Heart left ventricle (tissue), 16 donors: Measurements from ENCODE around the gene COL2A1. TPM values are rescaled to one million over a fixed set of nuclear protein-coding genes. Genes with fewer than 3 reads are reported as not detected.

ENCODE experiments used
- ATAC-seq, 4 donors: fragments of 200-7000 bp; cut with Tn5 transposase; one replicate each; pipeline ENCODE4 v1.9.1; 2020 to 2022; ENCODE audit warnings: moderate library complexity in 4 of 4, mild to moderate bottlenecking in 3 of 4, moderate number of reproducible peaks in 1 of 4
- DNase-seq, 5 donors: peaks; one replicate each; pipeline ENCODE4 v3.0.0-alpha.2; 2020
- H3K27ac ChIP-seq, 12 donors: fragments of 200-600 bp; sonication (generic) in 4 of 12; one replicate each; pipeline versions ENCODE4 v1.5.0 to v1.8.0; 2016 to 2022; ENCODE audit warnings: mild to moderate bottlenecking in 2 of 12
- H3K27me3 ChIP-seq, 9 donors: fragments of 200-600 bp; sonication (generic) in 2 of 9; one replicate each; pipeline versions ENCODE4 v1.5.1 to v1.8.0; 2016 to 2022; ENCODE audit warnings: mild to moderate bottlenecking in 3 of 9
- H3K36me3 ChIP-seq, 9 donors: fragments of 200-600 bp; sonication (generic) in 2 of 9; one replicate each; pipeline versions ENCODE4 v1.5.0 to v1.8.0; 2018 to 2022; ENCODE audit warnings: mild to moderate bottlenecking in 2 of 9
- H3K4me1 ChIP-seq, 12 donors: fragments of 200-600 bp; sonication (generic) in 4 of 12; one replicate each; pipeline versions ENCODE4 v1.5.0 to v1.8.0; 2016 to 2022; ENCODE audit warnings: mild to moderate bottlenecking in 3 of 12
- H3K4me3 ChIP-seq, 12 donors: fragments of 200-600 bp; sonication (generic) in 4 of 12; one replicate each; pipeline versions ENCODE4 v1.5.0 to v1.8.0; 2017 to 2022; ENCODE audit warnings: mild to moderate bottlenecking in 9 of 12, moderate library complexity in 4 of 12
- H3K9me3 ChIP-seq, 12 donors: fragments of 200-600 bp; sonication (generic) in 4 of 12; one replicate each; pipeline versions ENCODE4 v1.5.0 to v1.8.0; 2016 to 2022; ENCODE audit warnings: mild to moderate bottlenecking in 1 of 12
- CTCF ChIP-seq, 12 donors: fragments of 200-600 bp; sonication (generic) in 4 of 12; IDR thresholded peaks; one replicate each; pipeline versions ENCODE4 v1.5.0 to v1.8.0; 2018 to 2022; ENCODE audit warnings: antibody characterized with exemption in 12 of 12, mild to moderate bottlenecking in 5 of 12
- POLR2A ChIP-seq, 2 donors: fragments of 450-650 bp; IDR thresholded peaks; one replicate each; pipeline ENCODE4 v1.6.1; 2017; ENCODE audit warnings: antibody characterized with exemption in 2 of 2, mild to moderate bottlenecking in 2 of 2, moderate library complexity in 2 of 2
- WGBS, 4 donors: extraction: QIAGEN DNeasy Blood & Tissue Kit in 2 of 4; methylation state at CpG; one replicate each; pipeline versions ENCODE4 v1.1.5 to v1.1.7; 2013 to 2018; 5-methylcytosine and 5-hydroxymethylcytosine counted together
- intact Hi-C, 10 donors: fragments of 100-400 bp; cut with DNase I; formaldehyde crosslinking; loops; one replicate each; pipeline versions ENCODE4 v1.11.1 to v1.14.2; 2022
- polyA plus RNA-seq, 2 donors: library from polyadenylated mRNA; stranded (reverse); fragments of 200-250 nt; gene quantifications; one replicate each; pipeline ENCODE4 v1.2.3, GENCODE V29; 2013
- total RNA-seq, 9 donors: library from RNA; depleted of rRNA in 2 of 9; stranded (reverse); fragments of >200 nt in 2 of 9; fragmentation: NEBNext Ultra II Directional in 3 of 9; extraction: Animal tissue kit (Norgen Biotek cat#: 25700) in 3 of 9; gene quantifications; one replicate each; pipeline versions ENCODE4 v1.1.0 to v1.2.4, GENCODE V29; 2016 to 2023
- donor health status: ischemic (EF 13 %, LVEDD 7.1; RV severe dilation, severe dysfunction).
- donor health status: healthy with polysubstance abuse.
- donor health status: DM: no; HTN: yes; CAD: no.
- donor health status: DM: no; HTN: no; CAD: no.
- donor health status: ischemic (EF 25% LVEDD 6.9; RV normal size, moderate dysfunction).
- donor health status: ischemic (EF 25% LVEDD 5.7; RV mildly dilated, moderate dysfunction).
- donor health status: healthy.
- donor health status: DM: yes; HTN: yes; CAD: no.
- donor health status: ischemic (EF 35%, LVEDD 5.7; RV mildly dilated, moderate dysfunction).
- donor health status: nonischemic (EF 11% LVEDD 7.7; RV severe dilation, severe dysfunction).
- donor health status: DM: yes; HTN: yes; CAD: no.
- donor health status: PGD.
- donor health status: ischemic (EF 29% LVEDD 5.4; RV normal size, mild dysfunction).
- donor health status: nonischemic (EF 23%, LVEDD 6.1; RV moderate dilation, normal function).

The COL2A1 gene
- total and polyA plus RNA-seq, 11 donors, result 0.04 to 0.39 (median 0.05) TPM; not detected in 8

GRCh38 chr12:48019639-48020265 is 15.5 kb upstream of the COL2A1 start:
- ATAC-seq, result no peak
- peaks cover 0 to 43% (median 0%) of the 10 kb centered on the region in 9 donors for H3K27me3 ChIP-seq
- intact Hi-C loops, result loop anchor here in 1 of 10 donors (10.0 kb wide), 1 partner anchor 55 kb away; the partner anchor contains the start of gene TMEM106C

GRCh38 chr12:48018618-48018995 is 14.3 kb upstream of the COL2A1 start:
- DNase-seq, result no peak
- TF ChIP-seq CTCF (IDR thresholded peaks at IDR 0.05) (no peak), POLR2A (IDR thresholded peaks at IDR 0.05) (no peak)
- no peaks in the 10 kb centered on the region for H3K36me3 ChIP-seq
- H3K4me3 ChIP-seq, result no peak overlapping the region
- H3K4me1 ChIP-seq, result peaks cover 0 to 25% (median 4%) of the 10 kb centered on the region in 12 donors
- H3K27ac ChIP-seq, result no peak overlapping the region
- no peak for ATAC-seq
- 74 to 82% (median 78%) methylated on average over 4 of the region's 4 CpGs for WGBS, 4 donors
- H3K27me3 ChIP-seq, result peaks cover 0 to 43% (median 0%) of the 10 kb centered on the region in 9 donors
- H3K9me3 ChIP-seq, result no peaks in the 10 kb centered on the region
- intact Hi-C loops, result no loop called here

More at GRCh38 chr12:48019639-48020265, 15.5 kb upstream of the COL2A1 start:
- Histone ChIP-seq H3K9me3 (no peaks in the 10 kb centered on the region), H3K36me3 (no peaks in the 10 kb centered on the region), H3K27ac (no peak overlapping the region), H3K4me3 (no peak overlapping the region), H3K4me1 (peaks cover 0 to 30% (median 4%) of the 10 kb centered on the region in 12 donors)
- 56 to 79% (median 66%) methylated on average over 3 of the region's 3 CpGs for WGBS, 4 donors
- TF ChIP-seq CTCF (IDR thresholded peaks at IDR 0.05) (no peak), POLR2A (IDR thresholded peaks at IDR 0.05) (no peak)
- DNase-seq, result no peak

GRCh38 chr12:48017921-48018617 is 13.8 kb upstream of the COL2A1 start:
- WGBS, 4 donors, result 76 to 89% (median 80%) methylated on average over 4 of the region's 4 CpGs
- TF ChIP-seq POLR2A (IDR thresholded peaks at IDR 0.05), result no peak
- no peak for TF ChIP-seq CTCF (IDR thresholded peaks at IDR 0.05)
- ATAC-seq (no peak), DNase-seq (no peak)
- Histone ChIP-seq H3K4me1 (peaks cover 0 to 20% (median 3%) of the 10 kb centered on the region in 12 donors), H3K27me3 (peaks cover 0 to 46% (median 0%) of the 10 kb centered on the region in 9 donors), H3K9me3 (no peaks in the 10 kb centered on the region), H3K4me3 (no peak overlapping the region), H3K36me3 (no peaks in the 10 kb centered on the region), H3K27ac (no peak overlapping the region)
- intact Hi-C loops, result no loop called here

- 73 to 81% (median 78%) methylated on average over 5 of the region's 5 CpGs for WGBS, 4 donors
- no peak for ATAC-seq
Measured at GRCh38 chr12:48017496-48017895, 13.2 kb upstream of the COL2A1 start.

More at GRCh38 chr12:48017496-48017895, 13.2 kb upstream of the COL2A1 start:
- Histone ChIP-seq H3K27ac (no peak overlapping the region), H3K36me3 (no peaks in the 10 kb centered on the region), H3K27me3 (peaks cover 0 to 41% (median 0%) of the 10 kb centered on the region in 9 donors), H3K4me1 (peaks cover 0 to 15% (median 0%) of the 10 kb centered on the region in 12 donors), H3K9me3 (no peaks in the 10 kb centered on the region), H3K4me3 (no peak overlapping the region)
- no peak for TF ChIP-seq POLR2A (IDR thresholded peaks at IDR 0.05)
- no peak for TF ChIP-seq CTCF (IDR thresholded peaks at IDR 0.05)
- DNase-seq, result no peak
- intact Hi-C loops, result no loop called here
